ENCODE measurements around the gene TNFRSF4.

The TNFRSF4 gene

GRCh38 chr1:1217621-1218523 is 3.9 kb upstream of the TNFRSF4 start:
- DNase-seq (ENCODE audit: low read depth in 2 of 2): no peak

GRCh38 chr1:1216770-1217620 is 3.0 kb upstream of the TNFRSF4 start:
- DNase-seq (ENCODE audit: low read depth in 2 of 2): no peak

GRCh38 chr1:1215881-1216605 is 2.1 kb upstream of the TNFRSF4 start:
- no peak for DNase-seq (ENCODE audit: low read depth in 2 of 2)

GRCh38 chr1:1215080-1215676 is 1.2 kb upstream of the TNFRSF4 start:
- no peak for DNase-seq (ENCODE audit: low read depth in 2 of 2)

GRCh38 chr1:1212780-1213344 is 1.1 kb downstream of the TNFRSF4 start:
- DNase-seq (ENCODE audit: low read depth in 2 of 2): peak in 1 of 2 donors; percentile 37

GRCh38 chr1:1211541-1212441 is 2.2 kb downstream of the TNFRSF4 start:
- DNase-seq (ENCODE audit: low read depth in 2 of 2): no peak

- no peak for DNase-seq (ENCODE audit: low read depth in 2 of 2)
Measured at GRCh38 chr1:1210726-1211540, 3.0 kb downstream of the TNFRSF4 start.

GRCh38 chr1:1208713-1209433 is 5.1 kb downstream of the TNFRSF4 start:
- DNase-seq (ENCODE audit: low read depth in 2 of 2): no peak

GRCh38 chr1:1207571-1207892 is 6.4 kb downstream of the TNFRSF4 start:
- no peak for DNase-seq (ENCODE audit: low read depth in 2 of 2)

- DNase-seq (ENCODE audit: low read depth in 2 of 2): no peak
Measured at GRCh38 chr1:1206966-1207531, 6.9 kb downstream of the TNFRSF4 start.

- no peak for DNase-seq (ENCODE audit: low read depth in 2 of 2)
Measured at GRCh38 chr1:1206376-1206965, 7.5 kb downstream of the TNFRSF4 start, which contains the start of gene TNFRSF18. TNFRSF18 (minus strand) TSS chr1:1206592; CDS start chr1:1206571, 21 bp downstream.

GRCh38 chr1:1205769-1206375 is 8.1 kb downstream of the TNFRSF4 start:
- no peak for DNase-seq (ENCODE audit: low read depth in 2 of 2)

- no peak for DNase-seq (ENCODE audit: low read depth in 2 of 2)
Measured at GRCh38 chr1:1204998-1205768, 8.8 kb downstream of the TNFRSF4 start.

- DNase-seq (ENCODE audit: low read depth in 2 of 2): no peak
Measured at GRCh38 chr1:1204425-1204920, 9.5 kb downstream of the TNFRSF4 start.

GRCh38 chr1:1203561-1204424 is 10.2 kb downstream of the TNFRSF4 start:
- no peak for DNase-seq (ENCODE audit: low read depth in 2 of 2)
